Measurements from ENCODE around the gene TMCC3. TPM values are rescaled to one million over a fixed set of nuclear protein-coding genes. Genes with fewer than 3 reads are reported as not detected.

The TMCC3 gene
- total RNA-seq, 3 donors from 2014 or later = 40.8 to 97.2 (median 92.0) TPM

- no peaks in the 10 kb centered on the region for H3K9me3 ChIP-seq
- no peaks in the 10 kb centered on the region for H3K36me3 ChIP-seq (ENCODE audit: low read depth)
- no peaks in the 10 kb centered on the region for H3K4me1 ChIP-seq (ENCODE audit: low read depth)
- intact Hi-C loops (cut with DNase I, micrococcal nuclease) = no loop called here
- no peak overlapping the region for H3K4me3 ChIP-seq
- ATAC-seq = no peak
- TF ChIP-seq CTCF (IDR thresholded peaks at IDR 0.05) = no peak
- DNase-seq = no peak
These were observed 19.3 kb downstream of the TMCC3 start for GRCh38 chr12:94631058-94631457.

- H3K9me3 ChIP-seq = no peaks in the 10 kb centered on the region
- intact Hi-C loops (cut with DNase I, micrococcal nuclease) = no loop called here
- ATAC-seq = no peak
- no peak for TF ChIP-seq CTCF (IDR thresholded peaks at IDR 0.05)
- DNase-seq = no peak
- H3K36me3 ChIP-seq (ENCODE audit: low read depth) = no peaks in the 10 kb centered on the region
- no peaks in the 10 kb centered on the region for H3K4me1 ChIP-seq (ENCODE audit: low read depth)
- no peak overlapping the region for H3K4me3 ChIP-seq
These were observed 21.4 kb downstream of the TMCC3 start for GRCh38 chr12:94628819-94629472.

- intact Hi-C loops (cut with DNase I, micrococcal nuclease) = no loop called here
- Histone ChIP-seq H3K4me1 (ENCODE audit: low read depth) (no peaks in the 10 kb centered on the region), H3K36me3 (ENCODE audit: low read depth) (no peaks in the 10 kb centered on the region), H3K4me3 (no peak overlapping the region), H3K9me3 (no peaks in the 10 kb centered on the region)
- TF ChIP-seq CTCF (IDR thresholded peaks at IDR 0.05) = no peak
- ATAC-seq (no peak), DNase-seq (no peak)
These were observed 22.0 kb downstream of the TMCC3 start for GRCh38 chr12:94628369-94628768.

- ATAC-seq (no peak), DNase-seq (no peak)
- Histone ChIP-seq H3K9me3 (no peaks in the 10 kb centered on the region), H3K4me1 (ENCODE audit: low read depth) (peaks cover 7% of the 10 kb centered on the region), H3K36me3 (ENCODE audit: low read depth) (no peaks in the 10 kb centered on the region), H3K4me3 (no peak overlapping the region)
- TF ChIP-seq CTCF (IDR thresholded peaks at IDR 0.05) = no peak
- intact Hi-C loops (cut with DNase I, micrococcal nuclease) = no loop called here
These were observed 24.8 kb downstream of the TMCC3 start for GRCh38 chr12:94625531-94625930.

- intact Hi-C loops (cut with DNase I, micrococcal nuclease) = no loop called here
- no peaks in the 10 kb centered on the region for H3K36me3 ChIP-seq (ENCODE audit: low read depth)
- H3K4me3 ChIP-seq = no peak overlapping the region
- H3K9me3 ChIP-seq = no peaks in the 10 kb centered on the region
- no peak for TF ChIP-seq CTCF (IDR thresholded peaks at IDR 0.05)
- DNase-seq = no peak
- peaks cover 12% of the 10 kb centered on the region for H3K4me1 ChIP-seq (ENCODE audit: low read depth)
- ATAC-seq = no peak
These were observed 27.0 kb downstream of the TMCC3 start for GRCh38 chr12:94623161-94623920.

Data from mucosa of descending colon (tissue), 3 donors.